ENCODE measurements around the gene DYSF.

DYSF gene

DNA sequence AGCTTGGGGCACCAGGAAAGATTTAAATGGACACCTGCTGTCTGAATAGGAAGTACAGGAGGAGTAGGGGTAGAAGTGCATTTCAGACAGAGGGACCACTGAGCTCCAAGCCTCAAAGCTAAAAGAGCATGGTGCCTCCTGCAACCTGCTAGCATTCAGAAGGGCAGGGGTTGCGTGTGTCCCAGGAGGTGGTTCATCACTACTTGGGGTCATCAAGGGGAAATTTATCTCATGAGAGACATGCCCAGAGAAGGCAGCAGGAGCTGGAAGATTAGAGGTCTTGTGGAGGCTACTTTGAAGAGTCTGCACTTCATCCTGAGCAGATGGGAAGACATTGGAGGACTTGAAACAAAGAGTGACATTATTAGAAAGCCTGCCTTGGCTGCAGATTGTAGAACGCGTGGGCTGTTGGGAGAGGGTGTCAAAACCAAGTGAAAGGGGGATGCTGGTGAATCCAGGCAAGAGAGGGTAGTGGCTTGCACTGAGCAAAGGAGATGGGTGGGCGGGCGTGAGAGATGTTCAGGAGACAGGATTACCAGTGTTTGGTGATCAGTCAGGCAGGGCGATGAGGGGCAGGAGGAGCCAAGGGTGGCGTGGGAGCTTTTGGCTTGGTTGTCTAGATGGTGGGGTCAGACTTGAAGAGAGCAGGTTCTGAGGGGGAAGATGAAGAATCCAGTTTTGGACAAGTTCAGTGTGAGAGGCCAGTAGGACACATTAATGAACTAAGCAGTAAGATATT lies 154.0 kb downstream of the DYSF start:
- no peak for DNase-seq

DNA sequence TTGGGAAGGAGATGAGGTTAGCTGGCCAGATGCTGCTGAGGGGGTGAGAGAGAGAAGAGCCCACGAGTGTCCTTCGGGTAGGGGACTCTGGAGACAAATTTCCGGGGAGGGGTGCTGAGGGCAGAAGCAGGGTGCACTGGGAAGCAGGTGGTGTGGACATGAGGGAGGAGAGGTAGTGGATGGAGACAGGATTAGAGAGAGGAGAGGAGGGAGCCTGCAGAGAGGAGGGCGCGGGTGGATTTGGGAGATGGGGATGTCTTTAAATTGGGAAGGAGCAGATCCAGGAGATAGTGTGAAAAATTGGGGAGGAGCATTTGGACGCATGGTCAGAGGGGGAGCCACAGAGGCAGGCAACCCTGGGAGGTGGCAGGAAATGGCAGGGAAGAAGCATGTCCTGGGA lies 154.7 kb downstream of the DYSF start:
- DNase-seq = no peak

DNA sequence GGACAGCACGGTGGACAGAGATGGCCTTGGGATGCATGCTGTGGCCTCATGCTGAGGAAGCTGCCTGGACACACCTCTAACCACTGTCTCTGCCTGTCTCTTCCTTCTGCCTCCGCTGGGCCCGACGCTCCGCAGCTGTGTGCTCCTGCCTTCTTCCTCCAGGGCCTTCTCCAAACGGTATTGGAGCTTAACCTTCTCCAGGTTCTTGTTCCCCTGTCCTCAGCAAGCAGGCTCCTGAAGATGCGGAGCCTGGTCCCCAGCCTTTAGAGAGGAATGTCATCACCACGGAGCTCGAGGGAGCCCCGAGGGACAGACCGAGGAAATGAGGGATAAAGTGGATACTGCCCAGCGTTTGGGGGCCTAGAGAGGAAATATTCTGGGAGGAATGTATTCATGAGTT lies 155.1 kb downstream of the DYSF start:
- no peak for DNase-seq

DNA sequence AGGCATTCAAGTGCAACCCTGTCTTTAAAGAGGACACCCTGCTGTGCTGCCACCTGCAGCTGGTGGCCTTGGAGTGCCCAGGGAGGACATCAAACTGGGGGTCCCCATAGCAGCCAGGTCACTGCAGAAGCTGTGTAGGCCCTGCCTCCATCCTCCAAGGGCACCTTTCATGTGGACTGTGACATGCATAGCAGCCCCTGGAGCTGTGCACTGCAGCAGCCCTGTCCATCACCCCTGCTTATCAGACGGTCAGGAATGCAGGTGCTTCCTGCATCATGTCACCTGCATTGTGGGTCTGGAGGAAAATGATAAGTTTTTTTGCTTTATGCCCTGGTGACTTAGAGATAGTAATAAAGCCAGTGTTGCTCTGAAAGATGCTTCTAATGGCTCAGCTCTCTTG lies 155.7 kb downstream of the DYSF start:
- DNase-seq = no peak

DNA sequence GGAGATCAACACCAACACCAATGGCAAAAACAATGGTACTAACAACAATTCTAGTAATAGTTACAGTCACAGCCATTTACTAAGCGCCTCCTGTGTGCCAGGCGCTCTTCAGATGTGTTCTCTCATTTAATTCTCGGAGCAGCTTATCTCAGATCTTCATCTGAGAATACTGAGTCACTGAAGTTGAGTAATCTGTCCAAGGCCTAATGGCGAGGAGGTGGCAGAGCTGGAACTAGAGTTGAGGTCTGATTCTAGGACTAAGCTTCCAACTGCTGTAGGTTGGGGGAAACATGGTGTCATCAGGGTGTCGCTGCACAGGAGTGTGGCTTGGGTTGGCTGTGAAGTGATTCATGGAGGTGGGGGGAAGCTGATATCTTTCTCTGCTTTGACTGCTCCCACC lies 156.1 kb downstream of the DYSF start:
- DNase-seq = no peak

DNA sequence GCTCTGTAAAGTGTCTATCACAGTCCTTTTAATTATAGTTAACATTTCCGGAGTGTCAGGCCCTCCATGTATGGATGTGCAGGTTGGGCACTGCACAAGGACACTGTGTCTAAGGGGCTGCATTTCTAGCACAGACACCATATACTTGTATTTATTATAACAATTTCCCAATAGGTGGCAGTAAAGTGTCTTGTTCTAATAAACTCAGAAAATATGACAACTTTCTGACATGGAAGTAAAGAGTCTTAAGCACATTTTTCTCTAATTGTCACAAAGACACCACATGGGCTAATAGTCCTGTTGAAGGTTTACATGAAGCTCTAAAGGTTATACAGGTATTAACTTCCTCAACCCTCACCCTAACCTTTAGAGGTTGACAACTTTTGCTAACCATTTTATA lies 156.6 kb downstream of the DYSF start:
- no peak for DNase-seq

DNA sequence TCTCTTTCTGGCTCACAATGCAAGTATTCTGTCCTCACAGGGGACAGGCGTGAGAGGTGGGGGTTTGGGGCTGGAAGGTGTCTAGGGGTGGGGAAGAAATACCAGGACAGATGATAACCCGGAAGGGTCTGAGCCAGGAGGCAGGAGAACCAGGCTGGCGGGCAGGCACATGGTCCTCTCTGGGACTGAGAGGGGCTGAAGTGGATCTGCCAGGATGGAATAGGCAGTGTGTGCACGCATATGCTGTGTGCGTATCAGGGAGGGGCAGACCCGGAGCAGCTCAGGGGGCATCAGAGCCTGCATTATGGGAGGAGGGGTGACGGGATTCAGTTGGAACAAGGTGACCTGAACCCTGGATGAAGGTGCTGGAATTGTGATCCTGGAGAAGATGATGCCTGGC lies 157.3 kb downstream of the DYSF start:
- DNase-seq = no peak

DNA sequence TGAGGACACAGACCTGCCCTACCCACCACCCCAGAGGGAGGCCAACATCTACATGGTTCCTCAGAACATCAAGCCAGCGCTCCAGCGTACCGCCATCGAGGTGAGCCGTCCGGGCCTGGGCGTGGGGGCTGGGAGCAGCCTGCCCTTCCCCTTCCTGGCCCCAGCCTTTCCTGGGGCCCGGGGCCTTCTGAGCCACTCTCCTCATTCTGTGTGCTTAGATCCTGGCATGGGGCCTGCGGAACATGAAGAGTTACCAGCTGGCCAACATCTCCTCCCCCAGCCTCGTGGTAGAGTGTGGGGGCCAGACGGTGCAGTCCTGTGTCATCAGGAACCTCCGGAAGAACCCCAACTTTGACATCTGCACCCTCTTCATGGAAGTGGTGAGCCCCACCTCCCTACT lies 157.9 kb downstream of the DYSF start:
- no peak for DNase-seq

DNA sequence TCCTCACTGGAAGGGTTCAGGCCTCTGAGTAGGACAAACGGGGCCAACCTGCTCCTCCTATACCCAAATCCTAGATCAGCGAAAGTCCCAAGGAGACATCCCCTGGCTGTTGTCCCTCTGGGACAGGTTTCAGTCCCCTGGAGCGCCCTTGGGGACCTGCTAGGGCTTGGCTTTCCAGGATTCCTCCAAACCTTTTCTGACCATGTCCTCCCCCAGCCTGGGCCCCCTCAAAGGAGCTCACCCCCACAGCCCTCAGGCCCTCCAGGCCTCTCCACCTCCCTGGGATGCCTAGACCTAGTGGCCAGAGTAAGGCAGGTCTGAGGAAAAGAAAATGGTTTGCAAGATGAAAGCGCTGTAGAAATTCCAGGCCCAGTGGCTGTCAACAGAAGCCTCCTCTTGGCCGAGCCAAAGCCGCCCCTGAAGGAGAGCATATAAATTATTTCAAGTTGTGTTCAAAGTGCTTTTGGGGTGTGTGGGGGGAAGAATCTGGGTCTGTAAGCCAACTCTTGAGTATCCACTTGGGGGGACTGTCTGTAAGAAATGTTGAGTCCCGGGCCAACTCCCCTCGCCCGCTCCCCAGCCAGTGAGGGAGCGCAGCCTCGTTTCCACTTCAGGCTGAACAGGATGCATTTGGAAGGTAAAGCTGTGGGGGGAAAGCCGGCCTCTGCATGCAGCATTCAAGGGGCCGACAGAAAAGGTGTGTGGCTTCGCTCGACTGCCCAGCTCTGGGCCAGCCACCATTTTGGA lies 158.6 kb downstream of the DYSF start:
- no peak for DNase-seq

DNA sequence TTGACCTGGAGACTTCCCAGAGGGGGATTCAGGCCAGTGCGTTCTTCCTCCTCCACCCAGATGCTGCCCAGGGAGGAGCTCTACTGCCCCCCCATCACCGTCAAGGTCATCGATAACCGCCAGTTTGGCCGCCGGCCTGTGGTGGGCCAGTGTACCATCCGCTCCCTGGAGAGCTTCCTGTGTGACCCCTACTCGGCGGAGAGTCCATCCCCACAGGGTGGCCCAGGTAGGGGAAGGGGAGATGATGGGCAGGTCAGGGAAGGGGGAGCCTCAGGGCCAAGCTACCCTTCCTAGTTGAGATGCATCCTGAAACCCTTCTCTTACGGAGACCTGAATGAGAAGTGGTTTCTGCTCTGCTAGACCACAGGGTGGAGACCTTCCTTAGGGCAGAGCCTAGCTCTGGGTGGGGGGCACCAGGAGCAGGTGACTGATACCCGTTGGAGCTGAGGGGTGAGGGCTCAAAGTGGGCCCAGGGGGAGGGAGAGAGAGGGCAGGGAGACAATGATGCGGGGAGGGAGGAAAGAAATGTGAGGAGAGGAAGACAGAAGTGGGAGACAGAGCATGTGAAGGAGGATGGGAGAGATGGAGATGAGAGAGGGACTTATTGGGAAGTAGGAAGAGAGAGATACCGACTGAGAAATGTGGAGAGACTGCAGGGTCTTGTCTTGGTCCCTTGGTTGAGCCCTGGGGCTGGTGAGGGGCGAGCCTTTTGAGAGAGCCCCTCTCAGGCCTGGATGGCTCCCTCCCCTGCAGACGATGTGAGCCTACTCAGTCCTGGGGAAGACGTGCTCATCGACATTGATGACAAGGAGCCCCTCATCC lies 159.4 kb downstream of the DYSF start:
- DNase-seq = no peak

DNA sequence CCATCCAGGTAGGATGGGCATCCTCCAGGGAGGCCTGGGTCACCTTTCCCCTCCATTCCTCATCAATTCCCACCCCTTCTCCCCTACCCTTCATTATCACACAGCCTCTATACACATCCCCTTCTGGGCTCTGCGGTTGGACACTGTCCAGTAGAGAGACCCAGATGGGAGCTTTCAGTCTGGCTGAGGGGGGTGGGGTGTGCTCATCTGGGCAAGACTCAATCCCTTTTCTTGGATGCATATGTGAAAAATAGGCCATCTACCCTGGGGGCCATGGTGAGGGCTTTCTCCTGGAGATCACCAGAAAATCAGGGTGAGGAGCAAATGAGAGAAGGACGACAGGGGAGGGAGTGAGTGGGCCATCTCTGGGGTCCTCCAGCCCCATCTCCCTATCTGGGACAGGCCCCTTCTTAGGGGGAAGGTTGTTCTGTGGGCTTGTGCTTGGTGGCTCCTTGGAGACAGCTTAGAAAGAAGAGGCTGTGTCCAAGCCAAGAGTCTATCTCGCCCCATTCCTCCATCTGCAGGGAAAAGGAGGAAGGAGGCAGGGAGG lies 160.1 kb downstream of the DYSF start:
- no peak for DNase-seq

DNA sequence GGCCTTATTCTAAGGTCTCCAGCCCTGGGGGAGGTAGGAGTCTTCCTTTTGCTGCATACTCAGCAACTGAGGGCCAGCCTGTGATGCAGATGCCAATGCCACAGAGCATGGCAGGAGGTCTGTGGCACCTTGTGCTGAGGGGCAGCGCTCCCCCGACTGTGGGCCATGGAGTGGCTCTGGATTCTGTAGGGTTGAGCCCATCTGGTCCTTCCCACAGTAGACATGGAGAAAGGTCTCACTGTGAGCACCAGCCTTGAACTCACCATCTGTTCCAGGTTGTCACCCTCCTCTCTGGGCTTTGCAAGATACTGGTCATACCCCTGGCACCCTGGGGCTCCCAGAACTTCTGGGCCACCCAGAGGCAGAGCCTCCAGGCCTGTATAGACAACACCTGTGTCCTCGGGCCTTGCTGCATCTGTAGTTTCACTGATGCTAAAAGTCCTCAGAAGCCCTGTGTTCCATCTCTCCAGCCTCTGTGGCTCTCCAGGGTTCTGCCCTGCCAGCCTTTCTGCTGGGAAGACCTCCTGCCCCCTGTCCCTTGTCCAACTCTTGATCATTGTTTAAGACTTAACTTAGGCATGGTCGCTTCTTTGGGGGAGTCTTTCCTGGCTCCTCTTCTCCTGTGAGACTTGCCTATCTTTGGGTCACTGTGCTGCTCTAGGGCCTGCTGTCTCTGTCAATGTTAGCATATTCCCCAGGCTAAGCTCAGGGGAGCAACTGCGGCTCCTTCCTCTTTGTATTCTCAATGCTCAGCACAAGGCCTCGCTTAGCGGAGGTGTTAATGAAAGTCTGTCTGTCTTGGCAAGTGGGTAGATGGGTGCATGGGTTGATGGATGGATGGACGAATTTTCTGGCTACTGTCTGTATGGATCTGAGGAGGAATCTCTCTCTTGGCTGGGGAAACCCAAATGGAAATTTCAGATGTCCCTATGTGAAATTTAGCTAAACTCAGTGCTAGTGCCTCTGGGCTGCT lies 160.9 kb downstream of the DYSF start:
- no peak for DNase-seq

DNA sequence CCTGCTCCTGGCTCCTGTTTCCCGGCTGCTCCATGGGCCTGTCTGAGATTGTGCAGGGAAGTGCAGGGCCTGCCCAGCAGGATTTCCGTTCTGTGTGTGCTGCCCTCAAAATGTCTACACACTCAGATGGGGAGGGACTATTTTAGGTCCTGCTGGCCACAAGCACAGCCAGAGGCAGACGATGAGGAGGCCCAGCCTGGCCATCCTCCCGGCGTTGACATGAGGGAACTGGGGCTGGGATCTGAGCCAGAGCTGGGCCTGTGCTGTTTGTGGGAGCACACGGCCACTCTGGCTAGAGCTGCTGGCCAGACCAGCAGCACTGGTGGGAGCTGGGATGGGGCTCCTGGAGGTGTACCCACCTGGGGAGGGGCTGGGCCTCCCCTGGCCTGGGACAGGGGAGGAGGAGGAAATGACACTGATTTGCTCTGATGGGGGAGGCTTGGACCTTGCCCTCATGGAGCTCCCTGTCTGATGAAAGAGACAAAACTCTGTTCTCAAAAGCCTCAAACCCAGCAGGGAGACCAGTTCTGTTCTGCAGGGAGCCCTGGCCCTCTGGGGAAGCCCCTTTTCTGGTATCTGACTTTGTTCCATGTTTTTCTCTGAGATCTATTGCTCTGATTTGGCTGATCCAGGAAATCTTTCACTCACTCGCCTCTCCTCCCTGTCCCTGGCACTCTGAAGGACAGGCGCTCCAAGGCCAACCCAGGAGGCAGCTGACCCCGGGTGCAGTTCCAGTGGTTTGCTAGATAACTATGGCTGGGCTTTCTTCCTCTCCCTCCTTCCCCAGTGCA lies 161.8 kb downstream of the DYSF start:
- DNase-seq = no peak

DNA sequence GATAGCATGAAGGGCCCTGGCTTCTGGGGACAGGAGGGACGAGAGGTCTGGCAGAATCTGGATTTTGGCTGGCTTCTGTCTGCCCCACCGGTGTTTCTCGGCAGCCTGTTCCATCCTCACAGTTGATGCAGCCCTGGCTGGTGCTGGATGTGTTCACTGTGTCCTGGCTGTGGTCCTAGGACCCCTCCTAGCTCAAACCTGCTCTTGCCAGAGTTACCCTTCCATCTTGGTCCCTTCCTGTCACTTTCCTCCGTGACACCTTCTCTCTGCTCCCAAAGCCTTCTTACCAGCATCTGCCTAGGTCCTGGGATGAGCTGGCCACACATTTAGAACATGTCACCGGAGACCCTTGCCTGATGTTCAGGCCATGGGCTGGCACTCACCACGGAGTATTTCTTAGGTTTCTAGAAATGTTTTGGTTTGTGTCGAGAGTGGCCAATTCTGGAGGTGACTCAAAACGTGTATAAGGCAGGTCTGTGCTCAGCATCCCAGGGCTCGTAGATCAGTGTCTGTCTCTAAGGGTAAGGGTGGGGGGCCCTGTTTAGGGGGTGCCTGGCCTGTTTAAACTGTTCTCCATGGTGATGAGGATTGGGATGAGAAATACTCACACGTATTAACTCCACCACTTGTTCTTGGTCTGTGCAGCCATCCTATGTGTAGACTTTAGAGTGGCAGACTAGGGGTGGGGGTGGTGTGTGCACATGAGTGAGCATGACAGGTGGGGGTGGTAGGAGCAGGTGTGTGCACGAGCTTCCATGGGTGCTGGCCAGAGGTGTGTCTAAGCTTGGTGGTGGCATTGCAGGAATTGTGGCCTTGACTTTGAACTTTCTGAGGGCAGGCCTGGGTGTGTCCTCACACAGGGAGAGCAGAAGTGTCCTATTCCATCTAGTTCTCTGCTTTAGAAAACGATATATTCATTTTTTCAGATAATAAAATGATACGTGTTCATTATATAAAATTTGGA lies 162.7 kb downstream of the DYSF start:
- no peak for DNase-seq

DNA sequence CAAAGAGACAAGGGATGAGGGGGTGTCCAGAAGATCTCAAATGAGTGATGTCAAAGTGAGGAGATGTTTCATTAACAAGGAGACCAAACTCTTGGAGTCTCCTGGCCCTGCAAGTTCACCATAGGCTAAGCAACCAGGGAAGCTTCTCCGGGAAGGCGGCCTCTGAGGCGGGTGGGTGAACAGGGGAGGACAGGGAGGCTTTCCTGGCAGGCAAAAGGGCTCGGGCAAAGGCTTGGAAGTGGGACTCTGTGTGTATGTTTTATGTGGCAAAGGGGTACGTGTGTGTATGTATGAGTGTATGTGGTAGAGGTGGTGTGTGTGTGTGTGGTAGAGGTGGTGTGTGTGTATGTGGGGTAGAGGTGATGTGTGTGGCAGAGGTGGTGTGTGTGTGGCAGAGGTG lies 163.9 kb downstream of the DYSF start:
- DNase-seq = no peak

DNA sequence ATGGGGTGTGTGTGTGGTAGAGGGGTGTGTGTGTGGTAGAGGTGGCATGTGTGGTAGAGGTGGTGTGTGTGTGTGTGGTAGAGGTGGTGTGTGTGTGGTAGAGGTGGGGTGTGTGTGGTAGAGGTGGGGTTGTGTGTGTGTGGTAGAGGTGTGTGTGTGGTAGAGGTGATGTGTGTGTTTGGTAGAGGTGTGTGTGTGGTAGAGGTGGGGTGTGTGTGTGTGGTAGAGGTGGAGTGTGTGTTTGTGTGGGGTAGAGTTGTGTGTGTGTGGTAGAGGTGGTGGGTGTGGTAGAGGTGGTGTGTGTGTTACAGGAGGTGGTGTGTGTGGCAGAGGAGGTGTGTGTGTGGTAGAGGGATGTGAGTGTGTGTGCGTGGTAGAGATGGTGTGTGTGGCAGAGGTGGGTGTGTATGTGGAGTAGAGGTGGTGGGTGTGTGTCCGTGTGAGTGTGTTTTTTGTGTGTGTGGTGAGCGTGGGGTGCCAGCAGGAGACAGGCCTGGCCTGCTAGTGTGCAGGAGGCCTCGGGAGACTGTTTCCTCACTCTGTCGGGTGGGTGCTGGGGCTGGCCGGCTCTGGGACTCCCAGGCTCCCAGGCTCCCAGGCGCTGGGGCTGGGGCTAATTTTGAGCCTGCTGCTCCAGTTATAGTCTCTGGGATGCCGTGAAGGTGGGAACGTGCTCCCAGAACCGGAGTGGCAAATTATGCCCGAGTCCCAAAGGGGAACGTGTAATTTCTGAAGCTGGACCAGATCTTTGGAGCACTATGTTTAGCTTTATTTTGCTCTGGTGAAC lies 165.2 kb downstream of the DYSF start:
- DNase-seq = no peak

DNA sequence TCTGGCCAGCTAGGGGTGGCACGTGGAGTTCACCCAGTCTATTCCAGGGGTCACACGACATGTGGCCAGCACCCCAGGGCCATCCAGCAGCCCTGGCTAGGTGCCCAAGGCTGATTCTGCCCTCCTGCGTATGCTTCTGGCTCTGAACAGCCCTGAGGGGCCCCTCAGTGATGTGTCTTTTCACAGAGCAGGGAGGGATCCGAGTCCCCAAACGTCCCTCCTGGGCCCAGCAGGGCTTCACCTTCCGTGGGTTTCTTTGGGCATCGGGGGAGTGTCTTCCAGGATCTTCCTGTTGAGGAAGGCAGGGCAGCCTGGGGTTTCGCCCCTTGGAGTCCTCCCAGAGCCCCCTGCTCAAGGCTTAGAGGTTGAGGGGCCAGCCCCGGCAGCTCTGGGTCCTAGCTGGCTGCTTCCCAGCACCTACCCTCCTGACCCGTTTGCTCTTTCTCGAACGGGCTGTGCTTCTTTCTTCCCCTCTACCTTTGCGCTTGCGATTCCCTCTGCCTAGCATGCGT lies 165.9 kb downstream of the DYSF start:
- DNase-seq = no peak

DNA sequence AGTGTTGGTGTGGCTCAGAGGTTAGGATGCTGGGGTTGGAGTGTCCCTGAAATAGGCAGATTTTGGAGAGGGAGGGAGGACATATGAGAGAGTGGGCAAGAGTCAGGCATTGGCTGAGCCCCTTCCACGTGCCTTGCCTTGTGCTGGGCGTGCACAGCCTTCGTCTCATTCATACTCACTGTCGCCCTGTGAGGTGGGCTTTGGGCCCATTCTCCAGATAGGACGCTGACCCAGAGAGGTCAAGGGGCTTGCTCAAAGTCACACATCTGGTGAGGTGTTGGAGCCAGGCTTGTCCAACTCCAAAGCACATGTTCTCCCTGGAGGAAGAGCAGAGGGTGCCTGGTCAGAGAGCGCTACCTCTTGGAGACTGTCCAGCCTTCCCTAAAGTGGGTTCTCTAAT lies 166.8 kb downstream of the DYSF start:
- no peak for DNase-seq

DNA sequence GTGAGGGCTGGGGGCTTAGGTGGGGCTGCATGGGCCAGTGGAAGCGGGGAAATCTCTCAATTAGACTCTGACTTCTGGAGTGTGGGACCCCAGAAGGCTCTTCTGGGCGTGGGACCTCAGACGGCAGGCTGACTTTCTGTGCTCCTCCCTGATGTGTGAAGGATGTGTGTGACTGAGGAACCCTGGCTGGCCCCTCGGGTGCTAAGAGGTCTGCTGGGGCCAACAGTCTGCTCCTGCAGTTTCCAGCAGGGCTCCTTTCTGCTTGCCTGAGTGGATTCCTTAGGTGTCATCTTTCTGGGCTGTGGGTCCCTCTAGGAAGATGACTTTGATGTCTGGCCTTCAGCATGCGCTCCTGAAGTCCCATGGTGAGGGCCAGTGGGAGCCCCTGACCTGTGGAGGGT lies 167.5 kb downstream of the DYSF start:
- no peak for DNase-seq
